DND-41 (cell line): Measurements from ENCODE around the gene MTO1.
"Not testable (repeated sequence)": the region's sequence is repeated elsewhere in the genome, so short reads cannot be mapped to it uniquely, and the experiment has no call there.

Experiments used
- CTCF ChIP-seq: IDR thresholded peaks from 2 replicates; pipeline ENCODE4 v1.5.1; 2012; ENCODE audit warnings: borderline replicate concordance, low read length, moderate library complexity, mild to moderate bottlenecking; ENCODE audit not compliant: poor library complexity, severe bottlenecking; ENCODE audit errors: extremely low read depth
- EZH2 ChIP-seq: IDR thresholded peaks from 3 replicates; pipeline ENCODE4 v1.6.1; 2012; ENCODE audit warnings: borderline replicate concordance, low read depth, mild to moderate bottlenecking, moderate library complexity, low read length, inconsistent platforms; ENCODE audit not compliant: severe bottlenecking

GRCh38 chr6:73555380-73555949, 93.9 kb downstream of the MTO1 start:
- not testable (repeated sequence) for TF ChIP-seq CTCF, EZH2
